Hippocampal formation (tissue), 2 donors: ENCODE results near the gene VPS36.
"Not testable (repeated sequence)": the region's sequence is repeated elsewhere in the genome, so short reads cannot be mapped to it uniquely, and the experiment has no call there.

Experiments used
- DNase-seq, 2 donors: peaks; one replicate each; lab custom pipeline; 2025; lab: John Stamatoyannopoulos, UW

The VPS36 gene

DNA sequence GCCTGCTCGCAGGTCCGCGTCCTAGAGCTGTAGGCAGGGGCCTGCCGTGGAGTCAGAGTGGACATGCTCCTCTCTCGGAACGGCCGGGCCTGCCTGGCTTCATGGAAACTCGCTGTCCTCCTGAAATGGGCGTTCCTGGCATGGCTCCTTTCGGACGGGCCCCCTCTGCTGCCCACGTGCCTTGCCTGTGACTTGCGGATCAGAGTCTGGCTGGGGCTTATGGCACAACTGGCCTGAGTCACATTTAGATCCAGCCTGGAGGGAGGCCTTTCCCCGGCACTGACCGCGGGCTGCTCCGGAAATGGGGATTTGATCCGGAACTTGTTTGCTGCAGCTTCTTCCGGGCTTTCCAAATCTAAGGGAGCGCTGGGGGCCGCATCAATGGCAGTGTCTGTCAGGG is 72.5 kb downstream of the VPS36 start:
- no peak for DNase-seq

DNA sequence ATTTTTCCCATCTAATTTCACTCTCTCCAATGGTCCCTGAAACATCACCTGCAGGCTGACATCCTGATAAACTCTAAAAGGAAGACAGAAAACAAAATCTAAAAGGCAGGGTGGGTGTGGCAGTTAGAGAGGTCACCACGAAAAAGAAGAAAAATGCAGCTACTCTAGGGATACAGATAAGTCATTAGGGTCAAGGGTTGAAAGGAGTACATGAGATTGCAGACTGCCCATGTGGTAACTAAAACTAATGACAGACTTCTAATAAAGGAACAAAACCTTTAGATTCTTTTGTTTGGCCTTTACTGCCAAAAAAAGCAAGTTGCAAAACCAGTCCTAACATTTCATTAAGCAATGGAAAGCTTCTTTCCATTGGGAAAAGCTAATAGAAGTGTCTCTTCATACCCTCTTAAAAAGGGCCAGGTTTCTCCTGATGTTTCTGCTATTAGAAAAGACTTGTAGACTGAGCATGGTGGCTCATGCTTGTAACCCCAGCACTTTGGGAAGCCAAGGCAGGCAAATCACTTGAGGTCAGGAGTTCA is 75.5 kb downstream of the VPS36 start:
- DNase-seq, result no peak

- DNase-seq, result no peak
These were observed 76.0 kb downstream of the VPS36 start for GRCh38 chr13:52374389-52374788.

DNA sequence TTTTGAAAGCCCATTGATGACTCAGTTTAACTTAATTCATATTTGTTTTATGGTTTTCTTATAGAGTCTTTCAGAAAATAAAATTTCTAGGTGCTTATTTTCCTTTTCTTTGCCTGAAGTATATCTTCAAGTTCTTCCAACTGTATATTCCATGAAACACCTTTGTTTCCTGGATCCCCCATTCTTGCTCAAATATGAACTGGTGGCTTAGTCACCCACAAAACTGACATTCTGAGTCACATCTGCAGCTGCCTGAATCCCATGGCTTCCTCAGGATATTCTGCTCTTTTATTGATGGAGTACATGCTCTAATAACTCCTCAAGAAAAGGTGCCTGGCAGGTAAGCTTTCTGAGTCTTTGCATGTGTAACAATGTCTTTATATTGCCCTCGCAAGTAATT is 77.2 kb downstream of the VPS36 start:
- not testable (repeated sequence) for DNase-seq

DNA sequence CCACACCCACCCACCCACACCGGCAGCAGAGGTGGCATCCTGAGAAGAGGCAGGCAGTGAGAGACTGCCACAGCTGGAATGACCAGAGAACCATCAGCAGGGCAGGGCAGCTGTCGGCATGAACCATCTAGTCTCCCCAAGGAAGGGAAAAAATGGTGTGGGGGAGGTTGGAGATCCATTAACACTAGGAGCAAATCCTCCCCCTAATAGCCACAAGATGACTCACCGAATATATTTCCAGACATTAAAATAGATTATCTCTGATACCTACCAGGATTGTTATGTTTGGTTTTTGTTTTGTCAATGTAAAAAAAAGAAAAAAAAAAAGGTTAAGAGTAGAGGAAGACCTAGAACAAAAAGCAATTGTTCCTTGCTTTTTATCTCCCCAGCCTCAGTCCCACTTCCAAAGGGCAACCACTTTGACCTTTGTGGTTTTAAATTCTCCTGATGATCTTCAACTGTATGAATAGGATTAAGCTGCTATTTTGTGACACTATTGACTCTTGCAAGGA is 78.6 kb downstream of the VPS36 start:
- DNase-seq, result no peak

DNA sequence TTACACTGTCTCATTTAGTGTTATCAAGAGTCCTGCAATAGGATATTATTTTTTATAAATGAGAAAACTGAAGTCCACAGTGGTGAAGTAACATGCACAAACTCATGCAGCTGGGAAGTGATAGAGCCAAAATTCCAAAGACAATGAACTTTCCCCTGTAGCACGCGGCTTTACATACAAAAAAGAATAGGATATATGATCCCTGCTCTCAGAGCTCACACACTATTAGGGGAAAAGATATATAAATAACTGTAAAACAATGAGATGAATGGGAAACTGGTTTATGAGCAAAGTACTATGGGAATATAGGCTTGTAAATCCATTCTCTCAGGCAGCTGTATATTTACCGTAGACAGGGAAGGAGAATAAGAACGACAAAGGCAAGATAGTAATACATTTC is 84.1 kb downstream of the VPS36 start:
- DNase-seq, result no peak
